ENCODE data around the gene DEGS2.

DEGS2 gene

DNA sequence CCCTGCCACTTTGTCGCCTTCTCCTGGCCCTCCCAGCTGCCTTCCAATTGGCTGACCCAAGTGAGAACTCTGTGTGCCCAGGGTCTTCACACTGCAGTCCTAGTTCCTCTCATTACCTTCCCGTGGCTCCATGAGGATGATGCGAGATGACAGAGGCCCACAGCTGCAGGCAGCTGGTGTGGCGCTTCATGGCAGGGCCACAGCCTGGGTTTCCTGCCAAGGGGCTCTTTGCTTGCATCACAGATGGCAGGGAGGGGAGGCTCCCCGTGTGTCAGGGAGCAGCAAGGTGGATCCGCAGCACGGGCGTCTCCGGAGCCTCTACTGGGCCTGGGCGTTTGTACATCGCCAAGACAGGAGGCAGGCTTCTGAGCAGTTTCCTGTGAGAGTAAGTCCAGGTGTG lies 28.9 kb downstream of the DEGS2 start:
- no peak overlapping the region for H3K4me3 ChIP-seq (ENCODE audit: low read depth, low read length)
- H3K27me3 ChIP-seq (ENCODE audit: control insufficient read depth, insufficient read depth, low read length), result no peaks in the 10 kb centered on the region
- H3K9me3 ChIP-seq (ENCODE audit: control insufficient read depth, insufficient read depth, low read depth, low read length), result no peaks in the 10 kb centered on the region
- peaks cover 21% of the 10 kb centered on the region; the same call in 1 of the 2 replicates for H3K4me1 ChIP-seq (ENCODE audit: control insufficient read depth, insufficient read depth, low read length)
- H3K36me3 ChIP-seq (ENCODE audit: control insufficient read depth, insufficient read depth, low read length), result peaks cover 24% of the 10 kb centered on the region
- H3K9ac ChIP-seq (ENCODE audit: low read length), result no peak overlapping the region
- H3K27ac ChIP-seq (ENCODE audit: low read depth, low read length), result no peak overlapping the region

DNA sequence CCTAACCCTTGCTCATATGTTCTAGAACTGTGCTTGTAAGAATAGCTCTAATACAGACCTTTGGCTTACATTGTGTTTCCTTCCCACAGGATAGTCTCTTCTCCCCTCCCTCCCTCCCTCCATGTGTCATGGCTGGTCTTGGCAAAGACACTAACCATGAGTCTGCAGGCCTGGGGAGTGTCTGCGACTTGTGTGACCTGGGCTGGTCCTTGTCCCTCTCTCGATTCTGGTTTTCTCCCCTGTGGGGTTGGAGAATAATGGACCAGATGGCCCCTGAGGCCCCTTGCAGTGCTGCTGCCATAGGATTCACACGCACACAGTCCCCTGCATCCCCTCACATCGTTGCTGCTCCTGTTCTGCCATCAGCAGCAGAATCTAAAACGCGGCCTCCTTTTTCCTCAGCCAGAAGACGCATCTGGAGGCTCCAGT lies 30.3 kb downstream of the DEGS2 start:
- no peaks in the 10 kb centered on the region for H3K9me3 ChIP-seq (ENCODE audit: control insufficient read depth, insufficient read depth, low read depth, low read length)
- H3K27me3 ChIP-seq (ENCODE audit: control insufficient read depth, insufficient read depth, low read length), result no peaks in the 10 kb centered on the region
- no peak overlapping the region for H3K27ac ChIP-seq (ENCODE audit: low read depth, low read length)
- no peak overlapping the region for H3K4me3 ChIP-seq (ENCODE audit: low read depth, low read length)
- peaks cover 27% of the 10 kb centered on the region for H3K36me3 ChIP-seq (ENCODE audit: control insufficient read depth, insufficient read depth, low read length)
- H3K9ac ChIP-seq (ENCODE audit: low read length), result no peak overlapping the region
- peaks cover 21% of the 10 kb centered on the region; the same call in 1 of the 2 replicates for H3K4me1 ChIP-seq (ENCODE audit: control insufficient read depth, insufficient read depth, low read length)

- Histone ChIP-seq H3K36me3 (ENCODE audit: control insufficient read depth, insufficient read depth, low read length) (peaks cover 30% of the 10 kb centered on the region), H3K4me3 (ENCODE audit: low read depth, low read length) (no peak overlapping the region), H3K9me3 (ENCODE audit: control insufficient read depth, insufficient read depth, low read depth, low read length) (no peaks in the 10 kb centered on the region), H3K27me3 (ENCODE audit: control insufficient read depth, insufficient read depth, low read length) (no peaks in the 10 kb centered on the region), H3K4me1 (ENCODE audit: control insufficient read depth, insufficient read depth, low read length) (peaks cover 21% of the 10 kb centered on the region; the same call in 1 of the 2 replicates), H3K9ac (ENCODE audit: low read length) (no peak overlapping the region), H3K27ac (ENCODE audit: low read depth, low read length) (no peak overlapping the region)
These were observed 30.8 kb downstream of the DEGS2 start for GRCh38 chr14:100128688-100129087.

DNA sequence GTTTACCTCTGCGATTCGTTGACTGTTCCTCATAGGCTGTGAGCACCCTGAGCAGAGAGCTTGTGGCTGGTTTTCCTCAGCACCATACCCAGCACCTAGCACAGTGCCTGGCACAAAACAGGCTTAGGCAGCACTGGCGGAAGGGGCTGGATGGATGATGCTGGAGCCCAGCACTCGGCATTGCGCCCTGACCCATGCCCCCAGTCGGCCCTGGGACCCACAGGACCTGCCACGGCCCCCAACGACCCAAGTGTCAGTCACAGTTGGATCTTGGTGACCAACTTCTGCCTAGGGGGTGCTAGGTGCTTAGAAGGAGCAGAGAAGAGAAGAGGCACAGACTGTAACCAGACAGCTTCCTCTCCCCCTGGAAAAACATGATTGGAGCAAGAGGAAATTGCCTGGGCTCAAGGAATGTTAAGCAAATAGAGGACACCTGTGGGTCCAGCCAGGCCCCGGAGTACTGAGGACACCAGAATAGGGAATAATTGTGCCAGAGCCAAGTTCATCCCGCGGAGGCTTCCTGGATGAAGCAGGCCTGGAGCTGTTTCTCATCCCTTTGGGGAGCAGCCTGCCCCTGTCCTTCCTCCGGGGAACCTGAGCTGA lies 31.5 kb downstream of the DEGS2 start:
- peaks cover 32% of the 10 kb centered on the region for H3K36me3 ChIP-seq (ENCODE audit: control insufficient read depth, insufficient read depth, low read length)
- H3K4me3 ChIP-seq (ENCODE audit: low read depth, low read length), result no peak overlapping the region
- no peaks in the 10 kb centered on the region for H3K27me3 ChIP-seq (ENCODE audit: control insufficient read depth, insufficient read depth, low read length)
- peaks cover 21% of the 10 kb centered on the region; the same call in 1 of the 2 replicates for H3K4me1 ChIP-seq (ENCODE audit: control insufficient read depth, insufficient read depth, low read length)
- H3K27ac ChIP-seq (ENCODE audit: low read depth, low read length), result no peak overlapping the region
- H3K9me3 ChIP-seq (ENCODE audit: control insufficient read depth, insufficient read depth, low read depth, low read length), result no peaks in the 10 kb centered on the region
- H3K9ac ChIP-seq (ENCODE audit: low read length), result no peak overlapping the region

DNA sequence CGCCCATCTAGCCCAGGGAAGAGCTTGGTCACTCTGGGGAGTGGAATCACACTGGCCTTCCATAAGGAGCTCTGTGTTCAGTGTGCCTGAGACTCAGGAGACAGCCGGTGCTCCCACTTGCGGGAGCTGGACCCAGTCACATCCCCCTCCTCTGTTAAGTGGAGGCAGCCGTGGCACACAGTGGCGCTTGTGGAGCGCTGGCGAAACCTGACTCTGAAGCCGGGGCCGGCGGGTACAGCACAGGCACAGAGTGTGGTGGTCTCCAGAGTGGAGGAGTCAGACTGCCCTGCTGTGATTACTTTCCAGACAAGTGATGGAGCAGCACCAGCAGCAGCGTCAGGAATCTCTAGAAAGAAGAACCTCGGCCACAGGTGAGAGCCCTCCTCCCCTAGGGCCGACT lies 33.0 kb downstream of the DEGS2 start:
- Histone ChIP-seq H3K9ac (ENCODE audit: low read length) (no peak overlapping the region), H3K36me3 (ENCODE audit: control insufficient read depth, insufficient read depth, low read length) (peaks cover 26% of the 10 kb centered on the region), H3K27me3 (ENCODE audit: control insufficient read depth, insufficient read depth, low read length) (no peaks in the 10 kb centered on the region), H3K27ac (ENCODE audit: low read depth, low read length) (no peak overlapping the region), H3K9me3 (ENCODE audit: control insufficient read depth, insufficient read depth, low read depth, low read length) (no peaks in the 10 kb centered on the region), H3K4me3 (ENCODE audit: low read depth, low read length) (no peak overlapping the region), H3K4me1 (ENCODE audit: control insufficient read depth, insufficient read depth, low read length) (peaks cover 9% of the 10 kb centered on the region; the same call in 1 of the 2 replicates)

DNA sequence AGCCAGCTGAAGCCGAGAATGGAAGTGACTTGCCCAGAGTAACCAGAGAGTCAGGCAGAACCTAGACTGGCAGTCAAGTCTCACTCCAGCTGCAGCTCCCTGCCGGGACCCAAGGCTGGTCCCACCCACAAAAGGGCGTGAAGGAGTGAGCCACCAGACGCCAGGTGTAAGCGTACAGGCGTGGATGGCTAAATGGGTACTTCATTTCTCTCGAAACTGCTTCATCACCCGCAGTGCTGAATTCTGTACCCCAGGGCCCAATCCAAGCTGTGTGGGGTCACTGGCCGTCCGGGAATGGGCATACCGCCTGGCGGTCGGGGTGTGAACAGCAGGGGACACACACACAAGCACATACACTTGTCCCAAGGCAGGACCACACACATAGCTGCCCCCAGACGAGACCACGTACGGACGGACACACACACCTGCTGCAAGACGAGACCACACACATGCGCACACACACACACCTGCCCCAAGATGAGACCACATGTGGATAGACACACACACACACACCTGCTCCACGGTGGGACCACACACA lies 34.8 kb downstream of the DEGS2 start:
- Histone ChIP-seq H3K4me3 (ENCODE audit: low read depth, low read length) (no peak overlapping the region), H3K36me3 (ENCODE audit: control insufficient read depth, insufficient read depth, low read length) (peaks cover 26% of the 10 kb centered on the region), H3K9me3 (ENCODE audit: control insufficient read depth, insufficient read depth, low read depth, low read length) (no peaks in the 10 kb centered on the region), H3K27me3 (ENCODE audit: control insufficient read depth, insufficient read depth, low read length) (no peaks in the 10 kb centered on the region), H3K9ac (ENCODE audit: low read length) (no peak overlapping the region), H3K27ac (ENCODE audit: low read depth, low read length) (no peak overlapping the region), H3K4me1 (ENCODE audit: control insufficient read depth, insufficient read depth, low read length) (no peaks in the 10 kb centered on the region)

GRCh38 chr14:100123618-100124017 lies 35.8 kb downstream of the DEGS2 start:
- Histone ChIP-seq H3K4me3 (ENCODE audit: low read depth, low read length) (no peak overlapping the region), H3K27me3 (ENCODE audit: control insufficient read depth, insufficient read depth, low read length) (no peaks in the 10 kb centered on the region), H3K27ac (ENCODE audit: low read depth, low read length) (no peak overlapping the region), H3K4me1 (ENCODE audit: control insufficient read depth, insufficient read depth, low read length) (no peaks in the 10 kb centered on the region), H3K9ac (ENCODE audit: low read length) (no peak overlapping the region), H3K36me3 (ENCODE audit: control insufficient read depth, insufficient read depth, low read length) (peaks cover 26% of the 10 kb centered on the region), H3K9me3 (ENCODE audit: control insufficient read depth, insufficient read depth, low read depth, low read length) (no peaks in the 10 kb centered on the region)

DNA sequence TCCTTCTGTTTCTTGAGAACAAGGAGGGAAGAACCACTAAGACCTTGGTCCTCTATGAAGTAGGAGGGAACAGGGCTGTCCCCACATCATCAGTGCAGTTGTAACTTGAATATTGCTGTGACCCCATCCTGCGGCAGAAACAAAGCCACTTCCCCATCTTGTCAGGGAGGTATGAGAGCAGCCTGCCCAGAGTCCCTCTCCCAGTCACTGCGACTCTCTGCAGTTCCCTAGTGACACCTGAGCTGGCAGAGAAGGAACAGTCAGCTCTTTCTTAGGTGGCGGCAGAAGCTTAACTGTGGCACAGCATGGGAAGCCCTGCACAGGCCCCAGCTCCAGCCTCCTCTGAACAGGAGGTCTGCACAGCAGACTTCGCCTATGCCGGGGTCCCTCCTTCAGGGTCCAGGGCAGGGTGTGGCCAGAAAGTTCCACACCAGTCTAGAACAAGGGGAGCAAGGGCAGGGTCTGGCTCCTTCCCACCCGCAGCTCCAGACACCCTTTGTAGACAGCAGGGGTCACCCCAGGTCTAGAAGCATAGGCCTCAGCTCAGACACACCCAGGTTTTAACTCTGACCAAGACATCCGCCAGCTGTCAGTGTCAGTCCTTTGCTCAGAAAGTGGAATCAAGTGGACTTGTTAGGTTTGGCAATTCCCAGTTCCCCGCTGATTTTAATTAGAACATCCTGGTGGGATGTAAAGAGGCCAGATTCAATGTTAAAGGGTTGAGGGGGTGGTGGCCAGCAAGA lies 36.8 kb downstream of the DEGS2 start:
- Histone ChIP-seq H3K27ac (ENCODE audit: low read depth, low read length) (no peak overlapping the region), H3K27me3 (ENCODE audit: control insufficient read depth, insufficient read depth, low read length) (no peaks in the 10 kb centered on the region), H3K4me1 (ENCODE audit: control insufficient read depth, insufficient read depth, low read length) (no peaks in the 10 kb centered on the region), H3K36me3 (ENCODE audit: control insufficient read depth, insufficient read depth, low read length) (peaks cover 24% of the 10 kb centered on the region), H3K9me3 (ENCODE audit: control insufficient read depth, insufficient read depth, low read depth, low read length) (no peaks in the 10 kb centered on the region), H3K4me3 (ENCODE audit: low read depth, low read length) (no peak overlapping the region), H3K9ac (ENCODE audit: low read length) (no peak overlapping the region)

DNA sequence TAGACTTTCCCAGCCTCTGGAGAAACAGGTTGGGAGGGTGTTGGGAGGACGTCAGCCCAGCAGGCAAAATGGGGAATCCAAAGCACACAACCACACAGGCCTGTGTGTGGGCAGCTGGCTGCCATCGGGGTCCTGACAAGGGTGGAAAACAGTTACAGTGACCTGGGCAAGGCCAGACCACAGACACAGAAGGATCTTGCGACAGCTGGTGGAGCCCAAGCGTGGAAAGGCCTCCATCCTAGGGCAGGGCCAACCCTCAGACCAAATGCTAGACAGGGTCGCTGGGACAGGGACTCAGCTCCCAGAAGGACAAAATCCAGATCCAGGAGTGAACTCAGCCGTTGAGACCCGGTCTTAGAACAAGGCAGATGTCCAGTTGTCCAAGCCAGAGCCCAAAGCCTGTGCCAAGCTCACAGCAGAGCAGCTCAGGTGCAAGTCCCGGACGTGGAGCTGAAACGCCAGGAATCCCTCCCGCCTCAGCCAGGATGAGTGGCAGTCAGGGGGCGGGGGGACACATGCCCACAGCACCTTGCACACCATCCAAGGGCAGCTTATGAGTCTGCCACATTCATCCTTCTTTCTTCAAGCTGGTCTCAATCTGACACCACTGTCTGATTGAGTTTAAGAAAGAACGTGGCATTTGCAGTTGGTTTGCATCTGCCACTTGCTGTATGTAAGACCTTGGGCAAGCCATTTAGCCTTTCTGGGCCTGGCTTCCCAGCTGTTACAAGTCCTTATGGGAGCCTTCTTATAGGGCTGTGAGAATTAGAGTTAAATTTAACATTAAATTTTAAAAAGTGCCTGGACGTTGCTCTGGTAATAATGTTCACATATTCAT lies 37.6 kb downstream of the DEGS2 start:
- H3K27ac ChIP-seq (ENCODE audit: low read depth, low read length), result no peak overlapping the region
- peaks cover 19% of the 10 kb centered on the region for H3K36me3 ChIP-seq (ENCODE audit: control insufficient read depth, insufficient read depth, low read length)
- no peak overlapping the region for H3K4me3 ChIP-seq (ENCODE audit: low read depth, low read length)
- no peak overlapping the region for H3K9ac ChIP-seq (ENCODE audit: low read length)
- H3K9me3 ChIP-seq (ENCODE audit: control insufficient read depth, insufficient read depth, low read depth, low read length), result no peaks in the 10 kb centered on the region
- no peaks in the 10 kb centered on the region for H3K4me1 ChIP-seq (ENCODE audit: control insufficient read depth, insufficient read depth, low read length)
- H3K27me3 ChIP-seq (ENCODE audit: control insufficient read depth, insufficient read depth, low read length), result no peaks in the 10 kb centered on the region

GRCh38 chr14:100120522-100121269 lies 38.7 kb downstream of the DEGS2 start:
- Histone ChIP-seq H3K4me1 (ENCODE audit: control insufficient read depth, insufficient read depth, low read length) (no peaks in the 10 kb centered on the region), H3K4me3 (ENCODE audit: low read depth, low read length) (no peak overlapping the region), H3K27ac (ENCODE audit: low read depth, low read length) (no peak overlapping the region), H3K36me3 (ENCODE audit: control insufficient read depth, insufficient read depth, low read length) (peaks cover 11% of the 10 kb centered on the region), H3K9me3 (ENCODE audit: control insufficient read depth, insufficient read depth, low read depth, low read length) (no peaks in the 10 kb centered on the region), H3K9ac (ENCODE audit: low read length) (no peak overlapping the region), H3K27me3 (ENCODE audit: control insufficient read depth, insufficient read depth, low read length) (no peaks in the 10 kb centered on the region)

Measured in HUES6 (cell line).